Fibroblast of lung (primary cell): Measurements from ENCODE around the gene INHBB.

Source experiments
- CTCF ChIP-seq, 2 donors: IDR thresholded peaks in 1 of 2; conservative IDR thresholded peaks in 1 of 2; 1 replicate in 1 of 2; 2 replicates in 1 of 2; pipeline ENCODE4 v1.5.1; 2011 to 2012; ENCODE audit warnings: low read length in 2 of 2, control low read depth in 1 of 2, inconsistent platforms in 1 of 2, low read depth in 1 of 2, mild to moderate bottlenecking in 1 of 2
- EZH2 ChIP-seq: IDR thresholded peaks from 2 replicates; pipeline ENCODE4 v1.5.1; 2012; ENCODE audit warnings: low read length, control low read depth, mild to moderate bottlenecking; ENCODE audit errors: missing control alignments

- TF ChIP-seq CTCF (conservative IDR thresholded peaks at IDR 0.05 in 1 of 2, IDR thresholded peaks at IDR 0.05 in 1 of 2; ENCODE audit: low read depth in 1 of 2, low read length in 2 of 2) (no peak), EZH2 (no peak)
These were observed 39.9 kb upstream of the INHBB start for GRCh38 chr2:120305937-120306490.
